SKM-1 (cell line): ENCODE measurements around the gene BRIP1.
"Not testable (repeated sequence)": the region's sequence is repeated elsewhere in the genome, so short reads cannot be mapped to it uniquely, and the experiment has no call there.

Source experiments
- DNase-seq: peaks from one replicate; lab custom pipeline; 2025; ENCODE audit not compliant: unreplicated experiment; lab: John Stamatoyannopoulos, UW

BRIP1 gene

DNA sequence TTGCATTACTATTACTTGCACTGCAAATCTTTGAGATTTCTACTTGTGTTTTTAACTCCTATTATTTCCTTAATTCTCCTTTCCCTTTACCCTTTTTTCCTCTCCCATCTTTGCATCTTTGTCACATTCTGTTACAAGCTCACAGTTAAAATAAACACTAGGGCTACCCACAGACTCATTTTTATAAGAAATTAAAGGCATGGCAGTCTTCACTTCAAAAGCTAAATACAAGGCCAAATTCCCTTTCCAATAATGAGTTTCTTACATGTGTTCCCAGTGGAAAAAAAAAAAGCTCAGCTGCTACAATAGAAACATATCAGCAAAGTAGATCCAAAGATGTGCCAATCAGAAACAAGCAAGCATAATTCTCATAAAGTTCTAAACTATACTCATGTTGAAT lies 3.7 kb upstream of the BRIP1 start:
- DNase-seq = no peak

- no peak for DNase-seq
These were observed 436 bp upstream of the BRIP1 start for GRCh38 chr17:61863801-61864126.

GRCh38 chr17:61862105-61862574 lies 1.2 kb downstream of the BRIP1 start:
- DNase-seq = no peak

DNA sequence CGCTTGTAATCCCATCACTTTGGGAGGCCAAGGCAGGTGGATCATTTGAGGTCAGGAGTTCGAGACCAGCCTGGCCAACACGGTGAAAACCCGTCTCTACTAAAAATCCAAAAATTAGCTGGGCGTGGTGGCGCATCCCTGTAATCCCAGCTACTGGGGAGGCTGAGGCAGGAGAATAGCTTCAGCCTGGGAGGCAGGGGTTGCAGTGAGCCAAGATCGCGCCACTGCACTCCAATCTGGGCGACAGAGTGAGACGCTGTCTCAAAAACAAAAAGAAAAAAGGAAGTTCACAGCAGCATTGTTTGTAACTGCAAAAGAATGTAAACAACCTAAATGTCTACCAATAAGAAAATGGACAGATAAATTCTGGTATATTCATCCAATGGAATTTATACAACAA lies 2.9 kb downstream of the BRIP1 start:
- not testable (repeated sequence) for DNase-seq

- no peak for DNase-seq
These were observed 7.3 kb downstream of the BRIP1 start for GRCh38 chr17:61856035-61856434.

- no peak for DNase-seq
These were observed 10.5 kb downstream of the BRIP1 start for GRCh38 chr17:61852857-61853256.

DNA sequence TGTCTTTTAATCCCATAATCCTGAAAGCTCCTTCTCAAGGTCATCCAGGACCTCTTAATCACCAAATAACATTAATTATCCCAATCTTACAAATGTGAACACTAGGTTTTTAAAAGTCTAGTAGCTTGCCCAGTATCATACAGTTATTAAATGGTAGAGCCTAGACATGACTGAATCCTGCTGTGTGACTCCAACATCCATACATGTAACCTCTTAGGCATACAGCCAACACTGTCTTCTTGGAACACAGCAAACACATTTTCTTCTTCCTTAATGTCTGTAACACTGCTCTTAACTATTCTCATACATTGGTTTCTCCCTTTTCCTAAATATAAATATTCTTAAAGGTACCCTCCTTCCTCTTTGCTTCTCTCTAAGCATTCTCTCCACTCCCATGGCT lies 13.7 kb downstream of the BRIP1 start:
- DNase-seq = no peak

DNA sequence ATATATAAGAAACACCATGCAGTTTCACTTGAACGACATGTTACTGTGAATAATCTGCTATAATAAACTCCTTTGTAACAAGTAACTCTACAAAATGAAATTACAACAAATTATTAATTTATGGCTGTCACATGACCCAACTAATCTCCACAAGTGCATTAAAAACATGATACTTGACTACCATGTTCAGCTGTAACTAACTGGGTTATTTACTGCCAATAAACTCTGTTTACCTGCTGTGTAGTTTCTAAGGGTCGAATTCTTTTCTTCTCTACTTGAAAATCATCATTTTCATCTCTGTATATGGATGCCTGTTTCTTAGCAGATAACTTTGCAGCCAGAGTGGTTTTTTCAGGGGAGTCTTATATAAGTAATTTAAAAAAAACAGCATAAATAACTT lies 14.4 kb downstream of the BRIP1 start:
- no peak for DNase-seq

DNA sequence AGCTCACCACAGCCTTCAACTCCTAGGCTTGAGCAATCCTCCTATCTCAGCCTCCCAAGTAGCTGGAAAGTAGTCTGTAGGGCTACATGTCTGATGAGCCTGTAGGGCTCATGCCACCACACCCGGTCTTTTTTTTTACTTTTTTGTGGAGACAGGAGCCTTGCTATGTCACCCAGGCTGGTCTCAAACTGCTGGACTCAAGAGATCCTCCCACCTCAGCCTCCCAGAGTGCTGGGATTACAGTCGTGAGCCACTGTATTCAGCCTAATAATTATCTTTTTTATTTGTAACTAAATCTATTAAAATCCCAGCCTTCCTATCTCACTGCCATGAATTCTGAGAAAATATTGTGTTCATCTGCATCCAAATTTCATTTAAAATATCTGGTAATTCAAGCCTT lies 15.1 kb downstream of the BRIP1 start:
- DNase-seq = no peak

DNA sequence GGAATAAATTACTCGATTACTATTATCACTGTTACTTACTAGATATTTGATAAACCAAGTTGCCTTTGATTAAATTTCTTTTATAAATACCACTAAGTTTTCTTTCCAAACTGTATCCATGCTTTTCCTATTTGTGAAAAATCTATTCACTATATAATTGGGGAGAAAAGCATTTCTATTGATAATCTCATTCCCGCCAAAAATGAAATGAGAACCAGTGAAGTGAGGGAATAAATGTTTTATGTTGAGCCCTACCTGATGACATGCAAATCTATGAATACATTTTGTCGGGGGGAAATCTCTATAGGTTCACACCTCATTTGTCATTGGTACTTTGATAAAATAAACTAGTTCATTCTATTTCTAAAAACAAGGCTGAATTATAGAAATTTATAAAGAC lies 15.7 kb downstream of the BRIP1 start:
- no peak for DNase-seq

- DNase-seq = no peak
These were observed 16.5 kb downstream of the BRIP1 start for GRCh38 chr17:61846761-61847375.

- no peak for DNase-seq
These were observed 17.2 kb downstream of the BRIP1 start for GRCh38 chr17:61846088-61846487.

DNA sequence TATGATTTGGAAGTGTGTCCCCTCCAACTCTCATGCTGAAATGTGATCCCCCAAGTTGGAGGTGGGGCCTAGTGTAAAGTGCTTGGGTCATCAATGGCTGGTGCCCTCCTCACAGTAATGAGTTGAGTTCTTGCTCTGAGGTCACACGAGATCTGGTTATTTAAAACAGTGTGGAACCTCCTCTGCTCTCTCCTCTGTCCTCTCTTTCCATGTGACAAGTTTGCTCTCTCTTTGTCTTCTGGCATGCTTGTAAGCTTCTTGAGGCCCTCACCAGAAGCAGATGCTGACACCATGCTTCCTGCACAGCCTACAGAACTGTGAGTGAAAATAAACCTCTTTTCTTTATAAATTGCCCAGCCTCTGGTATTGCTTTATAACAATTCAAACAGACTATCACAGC lies 19.9 kb downstream of the BRIP1 start:
- DNase-seq = no peak

- no peak for DNase-seq
These were observed 20.4 kb downstream of the BRIP1 start for GRCh38 chr17:61842899-61843298.

DNA sequence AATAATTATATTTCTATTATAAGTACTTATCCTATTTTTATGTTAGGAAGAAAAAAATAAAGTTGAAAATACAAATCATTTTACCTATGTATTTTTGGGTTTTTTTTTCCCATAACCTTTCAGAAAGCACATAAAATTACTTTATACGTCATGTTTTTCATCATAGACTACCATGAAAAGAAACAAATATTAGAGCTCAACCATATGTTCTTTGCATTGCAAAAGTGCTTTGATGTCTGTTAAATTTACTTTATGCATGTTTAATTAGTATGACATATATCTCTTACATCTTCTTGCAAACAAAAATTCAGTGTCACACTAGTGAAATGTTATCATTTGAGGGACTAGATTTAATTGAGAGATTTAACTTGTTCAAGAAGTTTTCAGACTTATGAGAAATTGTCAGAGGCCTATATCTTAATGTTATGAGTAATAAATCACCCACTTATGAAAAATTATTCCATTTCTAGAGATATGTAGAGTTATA lies 24.0 kb downstream of the BRIP1 start:
- no peak for DNase-seq

- DNase-seq = no peak
These were observed 25.9 kb downstream of the BRIP1 start for GRCh38 chr17:61837175-61838051.

DNA sequence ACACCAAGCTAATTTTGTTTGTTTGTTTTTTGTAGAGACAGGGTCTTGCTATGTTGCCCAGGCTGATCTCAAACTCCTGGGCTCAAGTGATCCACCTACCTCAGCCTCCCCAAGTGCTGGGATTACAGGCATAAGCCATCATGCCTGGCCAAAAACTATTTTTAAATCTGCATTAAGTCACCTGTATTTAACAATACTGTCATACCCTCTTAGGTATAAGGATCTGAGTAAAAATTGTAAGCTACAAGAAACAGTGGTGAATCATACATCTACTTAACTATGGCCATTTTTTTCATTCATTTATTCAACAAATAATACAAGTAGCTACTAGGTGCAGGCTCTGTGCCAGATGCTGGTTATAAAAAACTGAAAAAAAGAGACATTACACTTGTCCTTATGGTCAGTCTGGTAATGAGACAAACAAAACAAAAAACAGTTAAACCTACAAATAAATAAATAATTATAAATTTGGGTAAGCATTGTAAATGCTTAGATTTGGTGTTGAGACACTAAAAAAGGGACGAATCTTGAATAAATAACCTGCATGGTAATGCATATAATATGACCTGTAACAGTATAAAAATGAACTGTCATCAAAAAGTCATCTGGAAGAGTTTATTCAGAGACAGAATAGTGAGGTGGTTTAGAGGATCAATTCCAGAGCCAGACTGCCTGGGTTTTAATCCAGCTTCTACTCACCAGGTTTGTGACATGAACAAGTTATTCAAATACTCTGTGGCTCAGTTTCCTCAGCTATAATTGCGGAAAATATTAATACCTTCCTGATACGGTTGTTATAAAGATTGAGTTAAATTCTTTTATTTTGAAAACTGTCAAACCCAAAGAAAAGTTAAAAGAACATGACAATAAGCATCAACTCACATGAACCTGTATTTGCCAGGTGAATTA lies 26.8 kb downstream of the BRIP1 start:
- DNase-seq = no peak

GRCh38 chr17:61835606-61836005 lies 27.7 kb downstream of the BRIP1 start:
- no peak for DNase-seq

GRCh38 chr17:61834610-61835009 lies 28.7 kb downstream of the BRIP1 start:
- DNase-seq = no peak

DNA sequence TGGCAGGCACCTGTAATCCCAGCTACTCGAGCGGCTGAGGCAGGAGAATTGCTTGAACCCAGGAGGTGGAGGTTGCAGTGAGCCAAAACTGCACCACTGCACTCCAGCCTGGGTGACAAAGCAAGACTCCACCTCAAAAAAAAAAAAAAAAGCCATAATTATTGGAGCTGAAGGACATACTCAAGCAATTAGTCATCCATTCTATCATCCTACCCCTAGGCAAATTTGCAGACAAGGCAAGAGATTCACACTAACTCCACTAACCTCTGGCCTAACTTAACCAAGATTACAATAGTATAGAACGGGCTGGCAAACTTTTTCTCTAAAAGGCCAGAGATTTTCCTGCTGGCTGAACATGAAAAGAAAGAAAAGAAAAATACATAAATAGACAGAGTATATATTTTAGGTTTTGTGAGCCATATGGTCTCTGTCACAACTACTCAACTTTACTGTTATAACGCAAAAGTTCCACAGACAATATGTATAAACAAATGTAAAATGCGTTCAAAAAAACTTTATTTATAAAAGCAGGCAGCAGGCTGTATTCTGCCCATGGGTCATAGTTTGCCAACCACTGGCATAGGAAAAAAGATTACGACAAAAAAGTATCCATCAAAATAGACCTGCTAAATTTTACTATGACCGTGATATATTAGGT lies 29.7 kb downstream of the BRIP1 start:
- DNase-seq = no peak

- DNase-seq = no peak
These were observed 30.9 kb downstream of the BRIP1 start for GRCh38 chr17:61832463-61832862.
